Smooth muscle cell (in vitro differentiated cells): Measurements from ENCODE around the gene SRGAP2C. TPM values are rescaled to one million over a fixed set of nuclear protein-coding genes. Genes with fewer than 3 reads are reported as not detected.
"Not testable (repeated sequence)": the region's sequence is repeated elsewhere in the genome, so short reads cannot be mapped to it uniquely, and the experiment has no call there.

Source experiments
- DNase-seq: peaks from one replicate; lab custom pipeline; 2025; ENCODE audit not compliant: unreplicated experiment; lab: John Stamatoyannopoulos, UW
- H2AFZ ChIP-seq: fragments of 200-600 bp; sonication (generic); 2 replicates; pipeline ENCODE4 v1.6.0; 2016; ENCODE audit warnings: antibody characterized with exemption, low read depth, mild to moderate bottlenecking
- H3F3A ChIP-seq: fragments of 200-600 bp; sonication (generic); 2 replicates; pipeline ENCODE4 v1.6.0; 2017; ENCODE audit warnings: antibody characterized with exemption, low read depth
- H3K27ac ChIP-seq: fragments of 200-600 bp; sonication (generic); 2 replicates; pipeline ENCODE4 v1.5.1; 2016; ENCODE audit warnings: low read depth, mild to moderate bottlenecking
- H3K27me3 ChIP-seq: fragments of 200-600 bp; sonication (generic); 2 replicates; pipeline ENCODE4 v1.6.1; 2016; ENCODE audit warnings: low read depth, mild to moderate bottlenecking
- H3K36me3 ChIP-seq: fragments of 200-600 bp; sonication (generic); 2 replicates; pipeline ENCODE4 v1.5.1; 2016; ENCODE audit warnings: low read depth
- H3K4me1 ChIP-seq: fragments of 200-600 bp; sonication (generic); 2 replicates; pipeline ENCODE4 v1.5.1; 2016; ENCODE audit warnings: low read depth
- H3K4me2 ChIP-seq: fragments of 200-600 bp; sonication (generic); 2 replicates; pipeline ENCODE4 v1.6.0; 2016; ENCODE audit warnings: mild to moderate bottlenecking
- H3K4me3 ChIP-seq: fragments of 200-600 bp; sonication (generic); 2 replicates; pipeline ENCODE4 v1.5.1; 2016; ENCODE audit warnings: mild to moderate bottlenecking
- H3K79me2 ChIP-seq: fragments of 200-600 bp; sonication (generic); 2 replicates; pipeline ENCODE4 v1.6.0; 2016; ENCODE audit warnings: low read depth, mild to moderate bottlenecking
- H3K9ac ChIP-seq: fragments of 200-600 bp; sonication (generic); 2 replicates; pipeline ENCODE4 v1.6.0; 2016; ENCODE audit warnings: low read depth
- H3K9me3 ChIP-seq: fragments of 200-600 bp; sonication (generic); replicated peaks from 2 replicates; pipeline ENCODE4 v1.5.1; 2016; ENCODE audit warnings: low read depth
- H4K20me1 ChIP-seq: fragments of 200-600 bp; sonication (generic); 2 replicates; pipeline ENCODE4 v1.6.0; 2016; ENCODE audit warnings: low read depth
- WGBS: methylation state at CpG from one replicate; pipeline ENCODE4 v1.1.7; 2016; ENCODE audit warnings: low lambda C conversion rate; 5-methylcytosine and 5-hydroxymethylcytosine counted together
- polyA plus RNA-seq: library from polyadenylated mRNA; unstranded; fragments of >200 nt; fragmentation: Nextera tagmentation; extraction: Ambion mirVana; gene quantifications from 2 replicates; pipeline ENCODE4 v1.2.1, GENCODE V29; 2016
- total RNA-seq: library from RNA; depleted of rRNA; stranded (reverse); fragments of >200 nt; gene quantifications from 2 replicates; pipeline ENCODE4 v1.2.3, GENCODE V29; 2014

Gene SRGAP2C
- total and polyA plus RNA-seq, 2 experiments from 2014 or later: 11.3 to 14.7 TPM

DNA sequence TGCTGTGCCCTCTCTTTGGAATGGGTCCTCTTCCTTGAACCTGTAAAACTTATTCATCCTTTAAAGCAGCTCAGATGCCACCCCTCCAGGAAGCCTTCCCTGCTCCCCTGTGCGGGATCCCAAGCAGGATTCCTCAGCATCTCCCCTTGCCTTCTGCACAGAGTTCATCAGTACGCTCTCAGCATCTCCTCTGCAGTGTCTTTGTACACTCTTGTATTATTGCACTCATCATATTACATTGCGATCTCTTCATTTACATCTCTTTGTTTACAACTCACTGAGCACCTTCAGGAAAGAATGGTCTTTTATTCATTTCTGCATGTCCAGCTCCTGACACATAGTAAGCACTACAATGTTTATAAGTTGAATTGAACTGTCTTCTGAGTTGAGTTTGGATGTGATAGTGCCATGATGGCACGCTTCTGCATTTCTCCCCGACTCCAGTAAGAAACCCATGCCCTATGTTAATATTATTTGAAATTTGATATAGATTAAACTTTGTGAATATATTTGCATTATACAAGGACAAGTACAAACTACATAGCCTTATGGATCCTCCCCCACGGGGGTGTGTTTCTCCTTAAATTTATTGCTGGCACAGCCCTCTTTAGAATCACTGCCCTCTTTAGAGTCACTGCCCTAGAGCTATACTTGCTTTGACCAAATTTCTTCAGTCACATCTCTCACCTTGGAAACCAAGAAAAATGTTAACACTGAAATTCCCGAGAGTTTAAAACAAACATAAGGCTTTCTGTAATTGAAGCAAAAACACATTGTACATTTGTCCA, 12.5 kb downstream of the SRGAP2C start:
- not testable (repeated sequence) for H3K9ac ChIP-seq, H3K27ac ChIP-seq, H4K20me1 ChIP-seq, DNase-seq, H3K27me3 ChIP-seq, H3K4me1 ChIP-seq, H3K79me2 ChIP-seq, H2AFZ ChIP-seq, H3K9me3 ChIP-seq, H3K4me3 ChIP-seq, H3K36me3 ChIP-seq, H3F3A ChIP-seq, H3K4me2 ChIP-seq
- 97% methylated on average over 3 of the region's 7 CpGs for WGBS

DNA sequence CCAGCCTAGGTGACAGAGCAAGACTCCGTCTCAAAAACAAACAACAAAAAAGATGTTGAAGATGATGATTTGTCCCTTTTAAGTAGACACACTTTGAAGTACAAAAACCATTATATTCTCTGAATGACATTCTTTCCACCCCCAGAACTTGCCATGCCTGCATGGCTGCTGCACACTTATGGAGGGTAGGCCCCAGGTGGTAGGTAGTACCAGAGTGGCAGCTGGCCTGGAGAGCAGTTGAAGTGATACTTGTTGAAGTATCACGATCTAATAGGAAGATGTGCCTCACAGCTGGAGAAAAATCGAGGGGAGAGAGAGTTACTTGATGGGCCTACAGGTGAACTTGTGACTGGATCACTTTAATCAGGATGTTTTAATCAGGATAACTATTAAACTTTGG, 15.0 kb downstream of the SRGAP2C start:
- H2AFZ ChIP-seq, H3K27me3 ChIP-seq, H3K27ac ChIP-seq, H3K4me2 ChIP-seq, DNase-seq, H4K20me1 ChIP-seq, H3F3A ChIP-seq, H3K79me2 ChIP-seq, H3K9me3 ChIP-seq, H3K4me3 ChIP-seq, H3K9ac ChIP-seq, H3K36me3 ChIP-seq, H3K4me1 ChIP-seq: not testable (repeated sequence)
- no CpG with 5 or more reads among the region's 3 CpGs for WGBS

DNA sequence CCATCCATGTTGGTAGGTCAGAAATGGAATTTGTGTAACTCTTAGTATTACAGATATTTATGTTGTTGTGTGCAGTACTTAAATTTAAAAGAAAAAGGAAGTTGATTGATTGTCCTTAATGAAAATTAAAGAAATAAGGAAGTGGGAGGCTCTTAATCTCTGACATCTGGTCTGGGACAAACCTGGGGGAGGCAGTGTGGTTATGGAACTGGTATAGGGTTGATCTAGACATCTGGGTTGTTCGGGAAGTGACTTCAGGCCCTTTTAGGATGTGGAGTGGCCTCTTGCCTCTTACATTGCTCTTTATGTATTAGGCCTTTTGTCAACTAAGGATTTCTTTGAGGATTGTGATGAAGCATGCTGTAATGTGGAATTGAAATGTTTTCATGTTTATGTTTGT, 15.5 kb downstream of the SRGAP2C start:
- H3K4me3 ChIP-seq, H3K4me2 ChIP-seq, DNase-seq, H3K9ac ChIP-seq, H3K9me3 ChIP-seq, H2AFZ ChIP-seq, H3F3A ChIP-seq, H3K27me3 ChIP-seq, H3K79me2 ChIP-seq, H3K27ac ChIP-seq, H3K36me3 ChIP-seq, H3K4me1 ChIP-seq, H4K20me1 ChIP-seq: not testable (repeated sequence)
- no CpG with 5 or more reads among the region's 1 CpG for WGBS

DNA sequence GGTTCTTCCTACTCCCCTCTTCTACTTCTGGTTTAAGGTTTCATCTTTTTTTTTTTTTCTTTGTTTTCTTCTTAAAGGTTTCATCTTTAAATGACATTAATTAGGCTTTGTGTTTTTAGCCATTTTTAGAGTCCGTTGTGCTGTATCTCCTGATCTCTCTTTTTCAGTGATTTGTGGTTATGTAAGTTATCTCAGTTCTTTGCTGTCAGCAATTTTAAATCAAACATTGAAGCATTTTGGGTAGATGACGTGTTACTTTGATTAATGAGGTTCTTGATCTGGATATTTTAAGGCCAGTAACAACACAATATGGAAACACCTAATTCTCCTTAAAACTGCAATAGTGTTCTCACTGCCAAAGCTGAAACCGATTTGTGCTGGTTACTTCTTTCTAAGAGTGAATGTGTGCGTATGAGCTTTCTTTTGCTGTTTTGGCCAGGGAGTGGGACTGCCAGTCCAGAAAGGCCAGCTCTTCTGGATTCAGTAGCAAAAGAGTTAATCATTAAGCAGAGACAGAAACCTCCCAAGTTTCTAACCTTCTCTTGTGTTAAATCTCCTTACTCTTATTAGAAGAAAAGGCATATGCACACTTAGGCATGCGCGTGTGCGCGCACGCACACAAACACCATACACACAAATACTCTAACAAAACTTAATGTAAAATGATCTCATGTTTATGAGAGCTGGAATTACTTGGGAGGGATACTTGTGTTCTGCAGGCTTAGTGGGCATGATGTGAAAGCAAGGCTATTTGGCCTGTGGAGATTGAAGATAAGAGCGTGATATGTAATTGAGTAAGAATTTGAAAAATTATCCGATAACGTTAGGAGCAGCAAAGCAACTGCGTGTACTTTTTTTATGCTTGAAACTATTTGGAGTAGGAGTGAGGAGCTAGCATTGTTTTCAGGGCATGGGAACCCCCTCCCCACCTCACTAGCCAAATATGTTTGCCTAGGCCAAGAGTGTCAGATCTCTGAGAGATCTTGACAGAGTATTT, 16.5 kb downstream of the SRGAP2C start:
- H3K79me2 ChIP-seq, H3K36me3 ChIP-seq, H3F3A ChIP-seq, H3K9ac ChIP-seq, DNase-seq, H2AFZ ChIP-seq, H3K4me1 ChIP-seq, H3K27me3 ChIP-seq, H3K9me3 ChIP-seq: not testable (repeated sequence)
- 40% methylated on average over 9 of the region's 13 CpGs for WGBS
- Histone ChIP-seq H3K4me3 (peak overlapping the region; percentile 3), H3K27ac (peak overlapping the region; percentile 44), H3K4me2 (peak overlapping the region; percentile 65), H4K20me1 (peaks cover 12% of the 10 kb centered on the region)

DNA sequence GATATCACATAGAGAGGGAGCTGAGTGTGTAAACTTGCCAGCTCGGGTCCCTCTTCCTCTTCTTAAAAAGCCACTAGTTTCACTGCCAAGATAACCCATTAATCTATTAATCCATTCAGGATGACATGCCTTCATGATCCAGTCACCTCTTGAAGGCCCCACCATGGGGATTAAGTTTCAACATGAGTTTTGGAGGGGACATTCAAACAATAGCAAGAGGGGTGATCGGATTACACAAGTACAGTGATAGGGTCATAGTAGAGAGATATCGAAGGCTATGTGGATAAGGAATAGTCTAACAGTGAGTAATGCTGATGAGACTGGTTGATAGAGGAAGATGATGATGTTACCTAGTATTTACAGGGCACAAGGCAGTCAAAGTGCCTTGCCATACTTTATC, 18.2 kb downstream of the SRGAP2C start:
- not testable (repeated sequence) for H3K79me2 ChIP-seq, H3K27me3 ChIP-seq, H3F3A ChIP-seq, H2AFZ ChIP-seq, H3K27ac ChIP-seq, H3K4me1 ChIP-seq, H3K9me3 ChIP-seq, DNase-seq, H3K4me3 ChIP-seq, H3K36me3 ChIP-seq, H3K4me2 ChIP-seq, H3K9ac ChIP-seq
- WGBS: 71% methylated on average over 3 of the region's 3 CpGs
- peaks cover 12% of the 10 kb centered on the region for H4K20me1 ChIP-seq

DNA sequence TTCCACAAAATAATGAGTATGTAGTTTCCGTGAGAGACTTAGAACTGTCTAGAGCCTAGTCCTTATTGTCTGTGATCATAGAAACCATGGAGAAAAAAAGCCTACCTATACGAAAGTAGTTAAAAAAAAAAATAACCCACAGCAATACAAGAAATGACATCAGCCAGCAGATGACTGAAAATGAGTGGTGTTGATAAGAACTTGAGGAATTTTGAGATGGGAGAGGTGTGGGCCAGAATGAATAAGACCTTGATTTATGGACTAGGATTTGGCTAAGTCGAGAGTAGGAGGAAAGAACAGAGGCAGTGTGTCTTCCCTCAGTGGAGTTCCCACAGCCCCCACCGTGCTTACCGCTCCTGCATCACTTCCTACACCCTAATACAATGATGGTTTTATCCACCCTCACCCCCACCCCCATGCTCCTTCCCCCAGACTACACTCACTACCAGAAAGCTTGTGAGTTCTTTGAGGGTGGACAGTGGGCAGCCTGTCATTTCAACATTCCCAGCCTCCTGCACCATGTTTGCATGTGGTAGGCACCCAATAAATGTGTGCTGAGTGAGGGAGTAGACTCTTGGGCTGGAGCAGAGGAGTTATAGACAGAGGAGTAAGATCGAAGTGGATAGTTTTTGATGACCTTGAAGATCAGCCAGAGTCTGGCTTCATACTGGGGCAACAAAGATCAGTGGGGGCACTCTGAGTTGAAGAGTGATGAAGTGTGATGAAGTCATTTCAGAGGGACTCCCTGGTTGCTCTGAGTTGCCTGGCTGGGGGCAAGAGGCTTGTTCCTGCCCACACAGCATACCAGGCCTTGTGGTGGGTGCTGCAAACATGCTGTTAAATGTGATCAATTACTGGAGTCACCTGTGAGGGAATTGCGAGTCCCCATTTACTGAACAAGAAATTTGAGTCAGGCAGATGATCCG, 21.3 kb downstream of the SRGAP2C start:
- not testable (repeated sequence) for H3F3A ChIP-seq, H3K9ac ChIP-seq, H3K4me3 ChIP-seq, H3K36me3 ChIP-seq, H3K9me3 ChIP-seq, H2AFZ ChIP-seq, H3K4me2 ChIP-seq, H3K79me2 ChIP-seq, DNase-seq, H3K4me1 ChIP-seq, H3K27me3 ChIP-seq
- 42% methylated on average over 1 of the region's 8 CpGs for WGBS
- Histone ChIP-seq H3K27ac (peak overlapping the region; percentile 65), H4K20me1 (peaks cover 12% of the 10 kb centered on the region)

DNA sequence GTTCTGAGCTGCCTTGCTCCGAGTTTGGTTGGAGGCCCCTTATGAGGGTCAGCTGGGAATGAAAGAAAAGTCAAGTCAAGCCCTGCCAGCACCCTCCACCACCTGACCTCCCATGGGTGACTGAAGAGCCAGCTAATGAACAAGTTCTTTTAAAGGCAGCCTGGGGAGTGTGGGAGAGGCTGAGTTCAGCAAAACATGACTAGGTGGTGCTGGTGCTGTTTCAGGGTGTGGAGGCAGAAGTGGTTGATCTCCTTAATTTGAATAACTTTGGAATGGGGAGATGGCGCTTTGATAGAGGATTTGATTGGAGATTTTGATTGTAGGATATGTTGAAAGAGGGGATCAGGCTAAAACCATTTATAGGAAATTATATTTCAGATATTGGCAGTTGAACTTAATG, 22.6 kb downstream of the SRGAP2C start:
- not testable (repeated sequence) for H3K4me1 ChIP-seq, DNase-seq
- 94% methylated on average over 2 of the region's 2 CpGs for WGBS

More for the DNA sequence above, 22.6 kb downstream of the SRGAP2C start:
- H3K4me2 ChIP-seq, H3K4me3 ChIP-seq, H3K79me2 ChIP-seq, H3K9me3 ChIP-seq, H3F3A ChIP-seq, H3K36me3 ChIP-seq, H3K27me3 ChIP-seq, H3K27ac ChIP-seq, H2AFZ ChIP-seq, H4K20me1 ChIP-seq, H3K9ac ChIP-seq: not testable (repeated sequence)
